H1 (cell line): ENCODE data around the gene TMEM125. TPM values are rescaled to one million over a fixed set of nuclear protein-coding genes. Genes with fewer than 3 reads are reported as not detected.

Experiments used
- CTCF ChIA-PET: fragments of 300-600 bp; sonication (Branson Sonifier 250); formaldehyde crosslinking; loops from one replicate; lab custom pipeline; 2021; ENCODE audit not compliant: partially characterized antibody; lab: Charles Lee
- POLR2A ChIA-PET: fragments of 300-600 bp; sonication (Branson Sonifier 250); formaldehyde crosslinking; loops from one replicate; lab custom pipeline; 2021; ENCODE audit warnings: inconsistent platforms; ENCODE audit not compliant: partially characterized antibody; lab: Charles Lee
- DNase-seq, 2 experiments: peaks; one replicate each; pipeline versions ENCODE4 v3.0.0 to v3.0.0-alpha.2; 2010 to 2022; ENCODE audit warnings: low spot score in 2 of 2, low read depth in 1 of 2, mixed read lengths in 1 of 2
- FAIRE-seq: peaks from 2 replicates; lab custom pipeline; 2011; peaks lifted over from hg19 to GRCh38; lab: Jason Lieb, UNC
- H2AFZ ChIP-seq: 2 replicates; pipeline ENCODE4 v1.8.1; 2012; ENCODE audit warnings: low read length, inconsistent platforms
- H2AK5ac ChIP-seq: 2 replicates; pipeline ENCODE4 v1.6.1; 2013; ENCODE audit warnings: low read depth, low read length
- H2BK120ac ChIP-seq: replicated peaks from 2 replicates; pipeline ENCODE3; 2013; ENCODE audit warnings: low read depth, low read length, inconsistent platforms
- H2BK12ac ChIP-seq: 2 replicates; pipeline ENCODE4 v1.6.1; 2013; ENCODE audit warnings: low read depth, low read length
- H2BK15ac ChIP-seq: 2 replicates; pipeline ENCODE4 v1.6.1; 2013; ENCODE audit warnings: low read length
- H2BK20ac ChIP-seq: 2 replicates; pipeline ENCODE4 v1.6.1; 2013; ENCODE audit warnings: low read length
- H2BK5ac ChIP-seq: 2 replicates; pipeline ENCODE4 v1.6.1; 2013; ENCODE audit warnings: low read depth, low read length
- H3K14ac ChIP-seq: 2 replicates; pipeline ENCODE4 v1.6.1; 2013; ENCODE audit warnings: inconsistent platforms; ENCODE audit not compliant: insufficient read length
- H3K18ac ChIP-seq: 2 replicates; pipeline ENCODE4 v1.6.1; 2013; ENCODE audit warnings: low read length; ENCODE audit errors: extremely low read depth
- H3K23ac ChIP-seq: 2 replicates; pipeline ENCODE4 v1.6.1; 2013; ENCODE audit warnings: inconsistent platforms; ENCODE audit not compliant: insufficient read length
- H3K23me2 ChIP-seq: 2 replicates; pipeline ENCODE4 v1.6.1; 2013; ENCODE audit warnings: low read depth, low read length
- H3K27ac ChIP-seq: 2 replicates; pipeline ENCODE4 v1.6.1; 2011; ENCODE audit warnings: low read depth, low read length, inconsistent platforms
- H3K27me3 ChIP-seq, 4 experiments: replicated peaks in 1 of 4; 1 replicate in 1 of 4; 2 replicates in 3 of 4; pipeline versions ENCODE4 v1.6.1 to v1.8.1; 2011 to 2013; ENCODE audit warnings: low read length in 3 of 4, mild to moderate bottlenecking in 3 of 4, inconsistent platforms in 2 of 4, mixed read lengths in 2 of 4, moderate library complexity in 1 of 4; ENCODE audit not compliant: control insufficient read depth in 3 of 4, insufficient read depth in 3 of 4; ENCODE audit errors: extremely low read depth in 1 of 4
- H3K36me3 ChIP-seq, 4 experiments: 2 replicates each; pipeline versions ENCODE4 v1.6.1 to v1.8.1; 2011 to 2013; ENCODE audit warnings: mild to moderate bottlenecking in 4 of 4, low read length in 3 of 4, moderate library complexity in 2 of 4, control low read depth in 1 of 4, inconsistent platforms in 1 of 4; ENCODE audit not compliant: insufficient read depth in 4 of 4, control insufficient read depth in 2 of 4
- H3K4ac ChIP-seq: replicated peaks from 2 replicates; pipeline ENCODE3; 2013; ENCODE audit warnings: low read length, low read depth, mixed read lengths, inconsistent platforms; ENCODE audit not compliant: insufficient read length
- H3K4me1 ChIP-seq, 4 experiments: replicated peaks in 1 of 4; 1 replicate in 1 of 4; 2 replicates in 3 of 4; pipeline versions ENCODE4 v1.6.1 to v1.8.1; 2011 to 2013; ENCODE audit warnings: low read length in 3 of 4, inconsistent platforms in 2 of 4, mixed read lengths in 1 of 4; ENCODE audit not compliant: insufficient read depth in 4 of 4, control insufficient read depth in 3 of 4
- H3K4me2 ChIP-seq, 2 experiments: 2 replicates each; pipeline versions ENCODE4 v1.6.1 to v1.8.1; 2011 to 2013; ENCODE audit warnings: low read depth in 2 of 2, low read length in 2 of 2, control low read depth in 1 of 2, inconsistent platforms in 1 of 2, mild to moderate bottlenecking in 1 of 2; ENCODE audit not compliant: insufficient read depth in 1 of 2
- H3K4me3 ChIP-seq, 4 experiments: fragments of 200-600, 300-600 bp in 1 of 4; sonication (generic), shearing (Covaris generic), sonication (Bioruptor Twin) in 1 of 4; 2 replicates each; pipeline versions ENCODE4 v1.5.1 to v1.8.1; 2011 to 2016; ENCODE audit warnings: low read length in 4 of 4, low read depth in 3 of 4, control low read depth in 2 of 4, inconsistent platforms in 2 of 4, mild to moderate bottlenecking in 2 of 4, mixed read lengths in 1 of 4, moderate library complexity in 1 of 4; ENCODE audit not compliant: insufficient read depth in 2 of 4; ENCODE audit errors: extremely low read depth in 1 of 4
- H3K56ac ChIP-seq: replicated peaks from 2 replicates; pipeline ENCODE3; 2013; ENCODE audit warnings: low read depth, mild to moderate bottlenecking, mixed read lengths, low read length, inconsistent platforms; ENCODE audit not compliant: insufficient read length
- H3K79me1 ChIP-seq: 2 replicates; pipeline ENCODE4 v1.6.1; 2013; ENCODE audit warnings: low read depth, low read length, control low read depth
- H3K79me2 ChIP-seq, 2 experiments: 2 replicates each; pipeline versions ENCODE4 v1.6.1 to v1.8.1; 2012 to 2013; ENCODE audit warnings: low read length in 2 of 2, mild to moderate bottlenecking in 2 of 2, inconsistent platforms in 1 of 2; ENCODE audit not compliant: insufficient read depth in 2 of 2, control insufficient read depth in 1 of 2
- H3K9ac ChIP-seq, 4 experiments: replicated peaks in 1 of 4; 1 replicate in 1 of 4; 2 replicates in 3 of 4; pipeline versions ENCODE4 v1.6.1 to v1.8.1; 2011 to 2013; ENCODE audit warnings: low read depth in 3 of 4, low read length in 3 of 4, control low read depth in 2 of 4, mild to moderate bottlenecking in 2 of 4, moderate library complexity in 2 of 4, inconsistent platforms in 1 of 4; ENCODE audit errors: extremely low read depth in 1 of 4
- H3K9me3 ChIP-seq, 2 experiments: 2 replicates each; pipeline versions ENCODE4 v1.6.1 to v1.8.1; 2012 to 2013; ENCODE audit warnings: mild to moderate bottlenecking in 2 of 2, moderate library complexity in 2 of 2, control low read depth in 1 of 2, inconsistent platforms in 1 of 2, low read depth in 1 of 2, low read length in 1 of 2, mixed read lengths in 1 of 2; ENCODE audit not compliant: insufficient read depth in 2 of 2
- H4K20me1 ChIP-seq, 2 experiments: replicated peaks in 1 of 2; 2 replicates each; pipeline versions ENCODE3 to v1.8.1; 2011 to 2013; ENCODE audit warnings: inconsistent platforms in 2 of 2, low read length in 2 of 2, mild to moderate bottlenecking in 1 of 2; ENCODE audit not compliant: insufficient read depth in 2 of 2, control insufficient read depth in 1 of 2
- H4K5ac ChIP-seq: 2 replicates; pipeline ENCODE4 v1.6.1; 2013; ENCODE audit warnings: low read length, low read depth, mixed read lengths, inconsistent platforms; ENCODE audit not compliant: insufficient read length
- H4K8ac ChIP-seq: 2 replicates; pipeline ENCODE4 v1.8.0; 2013; ENCODE audit warnings: mild to moderate bottlenecking, moderate library complexity, low read length, inconsistent platforms; ENCODE audit not compliant: insufficient read depth; ENCODE audit errors: extremely low read depth
- H4K91ac ChIP-seq: replicated peaks from 2 replicates; pipeline ENCODE3; 2013; ENCODE audit warnings: low read length, mixed read lengths, inconsistent platforms; ENCODE audit not compliant: insufficient read length
- ASH2L ChIP-seq: fragments of 200-600, 300-600 bp; sonication (generic); IDR thresholded peaks from one replicate; pipeline ENCODE4 v1.7.1; 2017; ENCODE audit warnings: low read length
- BACH1 ChIP-seq: IDR thresholded peaks from 2 replicates; pipeline ENCODE4 v1.6.1; 2012; ENCODE audit warnings: low read length, improper control_type of control experiment
- CBX5 ChIP-seq: fragments of 300-800, 300-1000 bp; sonication (generic); IDR thresholded peaks from 2 replicates; pipeline ENCODE4 v1.7.1; 2016; ENCODE audit warnings: antibody characterized with exemption, low read length, low read depth
- CEBPB ChIP-seq: IDR thresholded peaks from 2 replicates; pipeline ENCODE4 v1.6.1; 2012; ENCODE audit warnings: low read depth, low read length
- CTBP2 ChIP-seq: IDR thresholded peaks from 2 replicates; pipeline ENCODE4 v1.7.0; 2011; ENCODE audit warnings: borderline replicate concordance, mild to moderate bottlenecking, moderate library complexity, mixed read lengths, low read length; ENCODE audit not compliant: insufficient read depth, insufficient read length
- EGR1 ChIP-seq: IDR thresholded peaks from 2 replicates; pipeline ENCODE4 v1.6.1; 2011; ENCODE audit warnings: low read depth, low read length, borderline replicate concordance
- GABPA ChIP-seq: IDR thresholded peaks from 2 replicates; pipeline ENCODE4 v1.6.1; 2011; ENCODE audit warnings: mild to moderate bottlenecking, low read length, moderate library complexity, borderline replicate concordance; ENCODE audit not compliant: insufficient read depth
- JUND ChIP-seq: IDR thresholded peaks from 2 replicates; pipeline ENCODE4 v1.6.1; 2011; ENCODE audit warnings: mild to moderate bottlenecking, improper control_type of control experiment, low read length
- KDM4A ChIP-seq: IDR thresholded peaks from one replicate; pipeline ENCODE4 v1.7.1; 2012; ENCODE audit warnings: low read depth, mild to moderate bottlenecking, moderate library complexity, low read length, inconsistent platforms; ENCODE audit not compliant: severe bottlenecking
- RFX5 ChIP-seq: IDR thresholded peaks from 2 replicates; pipeline ENCODE4 v1.6.1; 2011; ENCODE audit warnings: low read depth, low read length, improper control_type of control experiment, borderline replicate concordance
- SP1 ChIP-seq: IDR thresholded peaks from 2 replicates; pipeline ENCODE4 v1.6.1; 2011; ENCODE audit warnings: low read depth, low read length
- USF2 ChIP-seq: IDR thresholded peaks from 2 replicates; pipeline ENCODE4 v1.6.1; 2011; ENCODE audit warnings: low read length, improper control_type of control experiment
- WGBS, 2 experiments: shearing (Covaris generic) in 1 of 2; methylation state at CpG; one replicate each; pipeline versions ENCODE4 v1.1.6 to v1.1.7; 2013 to 2015; ENCODE audit warnings: low lambda C conversion rate in 2 of 2, mixed read lengths in 2 of 2, inconsistent platforms in 1 of 2, low coverage in 1 of 2, missing lambda C conversion rate in 1 of 2; ENCODE audit not compliant: insufficient replicate concordance in 2 of 2, insufficient coverage in 1 of 2, insufficient read length in 1 of 2; ENCODE audit errors: extremely low coverage in 1 of 2, missing lambda C conversion rate in 1 of 2; 5-methylcytosine and 5-hydroxymethylcytosine counted together
- polyA plus RNA-seq, 7 experiments: library from polyadenylated mRNA; depleted of rRNA in 3 of 7; stranded (reverse) in 5 of 7; unstranded in 2 of 7; fragments of >200 nt in 5 of 7; fragments of 200-250 nt in 2 of 7; gene quantifications; 1 replicate in 5 of 7; 2 replicates in 1 of 7; 4 replicates in 1 of 7; pipeline versions ENCODE4 v1.2.1 to v1.2.3, GENCODE V29; 2011 to 2013; ENCODE audit warnings: missing spikeins in 2 of 7, mixed read lengths in 2 of 7
- total RNA-seq: library from RNA; stranded (reverse); fragmentation: NEBNext Ultra II Directional; extraction: Animal tissue kit (Norgen Biotek cat#: 25700); gene quantifications from 2 replicates; pipeline ENCODE4 v1.2.1, GENCODE V29; 2021

The TMEM125 gene
- total and polyA plus RNA-seq, 2 of the 8 experiments (the other 6 are each of a cell fraction or from before 2014, with no cell fraction given): 26.5 to 46.7 TPM

DNA sequence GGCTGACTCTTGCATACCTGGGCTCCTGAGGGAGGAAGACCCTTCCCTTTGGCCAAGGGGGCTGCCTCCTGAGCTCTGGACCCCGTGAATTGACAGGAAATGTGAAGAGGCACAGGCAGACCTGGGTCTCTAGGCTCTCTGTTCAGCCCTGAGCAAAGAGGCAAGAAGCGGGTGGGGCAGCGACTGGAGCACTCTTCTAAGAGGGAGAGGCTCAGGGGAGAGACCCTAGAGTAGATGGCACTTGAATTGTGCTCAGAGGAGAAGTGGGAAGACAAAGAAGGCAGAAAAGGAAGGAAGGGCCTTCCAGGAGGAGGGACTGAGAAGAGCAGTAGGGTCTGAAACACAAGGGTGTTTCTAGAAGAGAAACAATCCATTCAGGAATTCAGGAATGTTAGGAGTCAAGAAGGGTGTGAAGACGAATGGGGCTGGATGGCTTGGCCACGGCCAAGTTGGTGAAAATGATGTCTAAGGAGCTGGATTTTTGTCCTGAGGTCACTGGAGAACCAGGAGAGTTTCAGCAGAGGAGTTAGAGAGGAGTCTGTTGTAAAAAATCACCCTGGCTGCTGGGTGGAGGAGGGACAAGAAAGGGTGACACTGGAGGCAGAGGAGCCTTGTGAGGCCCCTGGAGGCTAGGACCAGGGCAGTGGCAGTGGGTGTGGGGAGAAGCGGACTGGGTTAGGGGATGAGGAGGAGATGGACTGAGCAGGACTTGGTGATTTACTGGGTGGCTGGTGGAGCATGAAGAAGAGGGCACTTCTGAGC lies 36.3 kb downstream of the TMEM125 start:
- no peaks in the 10 kb centered on the region for H3K9me3 ChIP-seq
- no peak overlapping the region for H4K91ac ChIP-seq
- no peak overlapping the region for H4K8ac ChIP-seq
- H2AK5ac ChIP-seq: no peak overlapping the region
- no peak overlapping the region for H4K5ac ChIP-seq
- no peak overlapping the region for H2BK15ac ChIP-seq
- no peak overlapping the region for H3K23ac ChIP-seq
- DNase-seq (no peak), FAIRE-seq (no peak)
- no peak overlapping the region for H2BK20ac ChIP-seq
- H3K79me2 ChIP-seq: no peaks in the 10 kb centered on the region
- no peak overlapping the region for H2BK120ac ChIP-seq
- no peak overlapping the region for H2BK12ac ChIP-seq
- no peak overlapping the region for H3K9ac ChIP-seq
- H3K4ac ChIP-seq: no peak overlapping the region
- H3K56ac ChIP-seq: no peak overlapping the region
- H3K27me3 ChIP-seq: no peaks in the 10 kb centered on the region
- H3K18ac ChIP-seq: no peak overlapping the region
- H3K79me1 ChIP-seq: no peaks in the 10 kb centered on the region
- ChIA-PET CTCF (interaction anchor here (0.6 to 1.9 kb wide), 3 partner anchors 10 to 79 kb away, joined by 3 to 7 read pairs (median 5); no protein-coding TSS in a partner anchor), POLR2A (interaction anchor here (1.3 kb wide), 1 partner anchor 10 kb away, joined by 3 read pairs; no protein-coding TSS in a partner anchor)
- H3K23me2 ChIP-seq: no peaks in the 10 kb centered on the region
- no peaks in the 10 kb centered on the region for H3K36me3 ChIP-seq
- H3K14ac ChIP-seq: no peak overlapping the region
- no peak overlapping the region for H3K4me3 ChIP-seq
- H3K4me2 ChIP-seq: no peak overlapping the region
- no peak overlapping the region for H2AFZ ChIP-seq
- 74% methylated on average over 6 of the region's 6 CpGs; no CpG with 5 or more reads in 1 of the 2 experiments for WGBS, 2 experiments
- no peak overlapping the region for H2BK5ac ChIP-seq
- H4K20me1 ChIP-seq: no peaks in the 10 kb centered on the region
- H3K27ac ChIP-seq: no peak overlapping the region
- H3K4me1 ChIP-seq: no peaks in the 10 kb centered on the region; a peak in 1 of 7 replicates
- TF ChIP-seq SP1 (no peak), GABPA (no peak), KDM4A (no peak), BACH1 (no peak), CEBPB (no peak), CBX5 (no peak), RFX5 (no peak), EGR1 (no peak), JUND (no peak), ASH2L (no peak), CTBP2 (no peak), USF2 (no peak)
